Stimulated activated naive CD8-positive, alpha-beta T cell treated with anti-CD3 and anti-CD28 coated beads, Interleukin-15, Interleukin-2, amounts not matched to agents 100 U/mL and 50 U/mL, for 24 hours (primary cell): ENCODE data around the gene GSTO1.
"Not testable (repeated sequence)": the region's sequence is repeated elsewhere in the genome, so short reads cannot be mapped to it uniquely, and the experiment has no call there.

Source experiments
- ATAC-seq: fragments of 150-1000 bp; cut with Tn5 transposase; one replicate; pipeline ENCODE4 v1.10.0; 2021
- DNase-seq: peaks from one replicate; pipeline ENCODE4 v3.0.0; 2021

Gene GSTO1

DNA sequence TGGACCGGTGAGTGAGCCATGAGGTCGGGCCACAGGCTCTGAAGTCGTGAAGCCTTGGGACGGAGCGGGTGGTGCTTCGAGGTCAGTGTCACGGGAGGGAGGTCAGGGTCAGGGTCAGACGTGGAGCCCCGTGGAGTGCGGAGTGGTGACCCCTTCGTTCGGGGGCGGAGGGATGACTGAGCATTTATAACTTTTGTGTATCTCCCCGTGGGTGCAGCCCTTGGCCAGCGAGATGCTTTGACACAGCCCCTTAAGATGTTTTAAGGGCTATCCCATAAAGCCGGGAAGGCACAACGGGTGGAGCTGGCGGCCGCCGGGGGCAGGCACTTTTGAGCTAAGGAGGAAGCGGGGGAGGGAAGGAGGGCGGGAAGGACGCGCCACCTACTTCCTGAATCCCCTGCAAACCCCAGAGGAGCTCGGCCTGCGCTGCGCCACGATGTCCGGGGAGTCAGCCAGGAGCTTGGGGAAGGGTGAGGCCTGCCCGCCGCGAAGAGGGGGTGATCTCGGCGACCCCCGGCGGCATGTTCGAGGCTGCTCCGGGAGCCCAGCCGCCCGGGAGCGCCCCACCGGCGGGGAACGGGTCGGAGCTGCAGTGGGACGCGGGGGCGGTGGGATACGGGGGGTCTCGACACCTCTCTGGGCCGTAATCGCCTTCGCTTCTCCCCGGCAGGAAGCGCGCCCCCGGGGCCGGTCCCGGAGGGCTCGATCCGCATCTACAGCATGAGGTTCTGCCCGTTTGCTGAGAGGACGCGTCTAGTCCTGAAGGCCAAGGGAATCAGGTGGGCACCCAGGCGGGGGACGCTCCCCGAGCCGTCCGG lies at the start of gene GSTO1:
TSS of gene GSTO1 (plus strand) at position 400 of the 818 bp plus-strand sequence. CDS start at position 437, 37 bp downstream.
- DNase-seq (peak; percentile 71), ATAC-seq (peak; percentile 71)

DNA sequence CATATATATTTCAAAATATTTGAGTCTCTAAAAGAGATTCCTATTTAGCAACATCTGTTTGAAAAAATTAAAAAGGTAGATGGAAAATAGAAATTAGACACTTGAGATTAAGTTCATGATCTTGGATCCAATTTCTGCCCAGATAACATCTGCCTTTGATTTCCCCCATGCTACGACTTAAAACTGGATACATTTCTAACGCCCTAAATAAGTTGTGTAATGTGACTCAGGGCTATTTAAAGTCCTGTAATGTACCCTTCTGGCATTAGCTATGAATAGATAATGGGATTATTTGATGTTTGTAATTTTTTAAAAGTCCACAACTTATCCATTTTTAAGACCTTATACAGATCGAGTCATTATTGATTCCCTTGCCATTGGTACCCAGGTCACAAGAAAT lies 46.0 kb upstream of the GSTO1 start:
- ATAC-seq = no peak
- DNase-seq = no peak

- ATAC-seq = no peak
- peak; percentile 37 for DNase-seq
Measured at GRCh38 chr10:104209575-104210198, 45.0 kb upstream of the GSTO1 start.

GRCh38 chr10:104216631-104217030 lies 38.1 kb upstream of the GSTO1 start:
- no peak for ATAC-seq
- DNase-seq = no peak

- DNase-seq (no peak), ATAC-seq (no peak)
Measured at GRCh38 chr10:104218751-104219150, 35.9 kb upstream of the GSTO1 start.

- DNase-seq (no peak), ATAC-seq (no peak)
Measured at GRCh38 chr10:104220522-104220921, 34.2 kb upstream of the GSTO1 start.

- no peak for DNase-seq
- no peak for ATAC-seq
Measured at GRCh38 chr10:104223304-104223703, 31.4 kb upstream of the GSTO1 start.

GRCh38 chr10:104230490-104230889 lies 24.2 kb upstream of the GSTO1 start:
- DNase-seq (no peak), ATAC-seq (no peak)

GRCh38 chr10:104231784-104232612 lies 22.7 kb upstream of the GSTO1 start, which contains the start of gene CFAP43:
TSS of gene CFAP43 (minus strand) at chr10:104232364. CDS start at chr10:104232246, 118 bp downstream.
- ATAC-seq = peak; percentile 100
- DNase-seq = peak; percentile 99

DNA sequence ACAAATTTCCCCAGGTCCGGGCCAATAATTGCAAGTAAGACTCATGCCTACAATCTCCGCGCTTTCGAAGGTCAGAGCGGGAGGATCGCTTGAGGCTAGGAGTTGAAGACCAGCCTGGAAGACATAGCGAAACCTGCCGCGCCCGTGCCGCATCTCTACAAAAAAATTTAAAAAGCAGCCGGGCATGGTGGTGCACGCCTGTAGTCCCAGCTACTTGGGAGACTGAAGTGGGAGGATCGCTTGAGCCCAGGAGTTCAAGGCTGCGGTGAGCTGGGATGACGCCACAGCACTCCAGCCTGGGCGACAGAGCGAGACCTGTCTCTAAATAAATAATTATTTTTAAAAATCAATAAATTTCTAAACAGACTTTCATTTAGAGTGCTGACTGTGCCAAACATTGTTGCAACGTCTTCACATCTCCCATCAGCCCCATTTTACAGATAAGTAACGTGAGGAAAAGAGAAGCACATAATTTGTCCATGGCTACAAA lies 22.0 kb upstream of the GSTO1 start:
- peak; percentile 13 for ATAC-seq
- DNase-seq = no peak

DNA sequence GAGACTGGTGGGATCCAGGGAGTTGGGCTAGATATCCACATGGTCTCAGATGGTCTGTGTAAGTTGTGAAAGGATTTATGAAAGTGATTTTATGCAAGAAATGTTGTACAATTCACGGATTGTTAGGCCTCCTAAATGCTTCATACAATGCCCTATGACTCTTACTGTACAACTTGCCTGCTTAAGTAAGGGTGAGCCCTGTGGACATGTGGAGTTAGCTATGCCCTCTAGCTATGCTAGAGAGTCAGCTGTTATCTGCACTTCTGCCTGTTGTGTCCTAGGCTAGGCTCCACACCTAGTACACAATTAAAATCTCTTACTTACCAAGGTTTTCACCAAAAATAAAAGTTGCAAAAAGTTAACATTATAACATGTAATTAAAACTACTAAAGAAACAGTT lies 20.9 kb upstream of the GSTO1 start:
- DNase-seq = no peak
- ATAC-seq = no peak

- ATAC-seq (no peak), DNase-seq (no peak)
Measured at GRCh38 chr10:104234934-104235333, 19.8 kb upstream of the GSTO1 start.

DNA sequence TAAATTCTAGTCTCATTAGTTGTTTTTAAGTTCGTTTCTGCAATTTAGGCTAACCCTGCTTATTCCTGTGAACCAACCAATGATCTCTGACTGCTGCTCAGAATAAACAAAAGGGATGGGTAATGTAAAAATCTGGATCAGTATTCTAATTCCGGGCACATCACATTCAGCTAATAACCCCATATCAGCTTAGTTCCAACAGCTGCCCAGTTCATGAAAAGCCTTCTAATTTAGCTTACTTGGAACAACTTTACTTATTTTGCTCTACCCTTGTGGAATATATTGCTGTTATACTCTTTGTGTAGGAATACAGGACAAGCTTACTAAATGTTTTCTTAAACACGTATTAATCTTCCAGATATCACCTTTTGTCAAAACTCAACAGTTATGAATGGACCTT lies 18.9 kb upstream of the GSTO1 start:
- DNase-seq = no peak
- no peak for ATAC-seq

DNA sequence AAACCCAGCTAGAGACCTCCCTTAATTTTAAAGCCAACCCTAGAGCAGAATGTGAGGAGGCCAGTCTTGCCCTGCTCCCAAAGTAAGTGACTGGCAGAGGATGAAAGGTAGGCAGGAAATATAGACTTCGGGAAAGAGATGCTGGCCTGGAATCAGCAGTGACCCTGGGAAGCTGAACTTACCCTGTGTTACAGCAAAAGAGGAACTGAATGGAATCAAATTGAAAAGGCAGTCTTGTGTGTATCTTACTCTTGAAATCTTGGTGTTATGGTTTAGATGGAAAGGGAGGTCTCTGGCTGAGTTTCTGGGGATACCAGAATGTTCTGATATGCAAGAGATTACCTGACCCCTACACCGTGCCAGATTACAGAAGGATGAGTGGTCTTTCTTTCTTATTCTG lies 14.6 kb upstream of the GSTO1 start:
- no peak for DNase-seq
- ATAC-seq = no peak

- DNase-seq = no peak
- ATAC-seq = no peak
Measured at GRCh38 chr10:104242545-104242944, 12.1 kb upstream of the GSTO1 start.

DNA sequence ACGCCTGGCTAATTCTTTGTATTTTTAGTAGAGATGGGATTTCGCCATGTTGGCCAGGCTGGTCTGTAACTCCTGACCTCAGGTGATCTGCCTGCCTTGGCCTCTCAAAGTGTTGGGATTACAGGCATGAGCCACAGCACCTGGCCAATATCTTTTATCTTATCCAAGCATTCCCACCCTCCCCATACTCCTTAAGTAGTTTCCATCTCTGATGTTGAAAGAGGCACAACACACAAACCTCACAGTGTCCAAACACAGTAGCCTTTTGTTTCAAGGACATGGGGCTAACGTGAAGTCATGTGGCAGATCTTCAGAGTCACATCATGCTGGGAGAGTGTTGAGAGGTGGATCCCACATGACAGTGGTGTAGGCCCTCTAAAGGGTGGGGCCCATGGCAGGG lies 11.7 kb upstream of the GSTO1 start:
- not testable (repeated sequence) for ATAC-seq, DNase-seq

GRCh38 chr10:104243512-104243911 lies 11.2 kb upstream of the GSTO1 start:
- DNase-seq (no peak), ATAC-seq (no peak)

- no peak for DNase-seq
- no peak for ATAC-seq
Measured at GRCh38 chr10:104245066-104245632, 9.5 kb upstream of the GSTO1 start.

DNA sequence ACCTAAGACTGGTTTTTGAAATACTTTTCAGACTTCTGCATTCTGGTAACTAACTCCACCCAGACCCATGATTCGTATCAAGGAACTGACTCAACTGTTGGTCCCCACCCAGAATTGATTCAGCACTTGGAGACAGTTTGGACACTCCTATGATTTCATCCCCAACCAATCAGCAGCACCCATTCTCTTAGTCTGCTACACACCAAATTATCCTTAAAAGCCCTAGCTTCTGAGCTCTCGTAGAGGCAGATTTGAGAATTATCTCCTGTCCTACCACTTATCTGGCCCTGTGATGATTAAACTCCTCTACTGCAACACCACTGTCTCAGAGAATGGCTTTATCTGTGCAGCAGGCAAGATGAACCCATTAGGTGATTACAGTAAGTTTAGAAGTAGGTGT lies 7.7 kb upstream of the GSTO1 start:
- DNase-seq = no peak
- ATAC-seq = peak; percentile 60

- ATAC-seq = peak; percentile 73
- no peak for DNase-seq
Measured at GRCh38 chr10:104247513-104248146, 7.1 kb upstream of the GSTO1 start.

- ATAC-seq, DNase-seq: not testable (repeated sequence)
Measured at GRCh38 chr10:104248931-104249330, 5.8 kb upstream of the GSTO1 start.

DNA sequence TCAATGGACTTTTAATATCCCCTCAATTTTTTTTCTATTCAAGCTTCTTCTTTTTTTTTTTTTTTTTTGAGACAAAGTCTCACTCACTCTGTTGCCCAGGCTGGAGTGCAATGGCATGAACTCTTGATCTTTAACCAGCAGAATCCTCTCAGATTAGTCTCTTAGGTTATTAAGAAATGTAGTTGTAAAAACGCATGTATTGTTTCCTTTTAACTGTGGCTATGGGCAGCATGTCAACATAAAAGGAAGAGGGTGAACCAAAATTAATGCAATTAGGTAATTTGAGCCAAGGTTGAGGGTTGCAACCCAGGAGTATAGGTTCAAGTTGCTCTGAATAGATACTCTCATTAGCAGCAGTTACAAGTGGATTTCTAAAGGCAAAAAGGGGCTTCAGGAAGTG lies 4.3 kb upstream of the GSTO1 start:
- DNase-seq (no peak), ATAC-seq (no peak)
